DND-41 (cell line): ENCODE results near the gene ZNF143.

Experiments
- CTCF ChIP-seq: IDR thresholded peaks from 2 replicates; pipeline ENCODE4 v1.5.1; 2012; ENCODE audit warnings: borderline replicate concordance, low read length, moderate library complexity, mild to moderate bottlenecking; ENCODE audit not compliant: poor library complexity, severe bottlenecking; ENCODE audit errors: extremely low read depth
- EZH2 ChIP-seq: IDR thresholded peaks from 3 replicates; pipeline ENCODE4 v1.6.1; 2012; ENCODE audit warnings: borderline replicate concordance, low read depth, mild to moderate bottlenecking, moderate library complexity, low read length, inconsistent platforms; ENCODE audit not compliant: severe bottlenecking

- TF ChIP-seq CTCF (no peak), EZH2 (no peak)
Observed at GRCh38 chr11:9509041-9509440, 48.2 kb downstream of the ZNF143 start.
